ENCODE data around the gene OR13C8.
"Not testable (repeated sequence)": the region's sequence is repeated elsewhere in the genome, so short reads cannot be mapped to it uniquely, and the experiment has no call there.

OR13C8 gene

GRCh38 chr9:104577263-104577662 is 8.3 kb downstream of the OR13C8 start:
- no peaks in the 10 kb centered on the region for H3K4me1 ChIP-seq (ENCODE audit: control insufficient read depth, insufficient read depth, low read length)
- no peak overlapping the region for H3K9ac ChIP-seq (ENCODE audit: low read depth, low read length)
- no peaks in the 10 kb centered on the region for H3K27me3 ChIP-seq (ENCODE audit: control insufficient read depth, insufficient read depth, low read length)
- no peak overlapping the region for H3K4me3 ChIP-seq (ENCODE audit: low read depth, low read length)
- no peaks in the 10 kb centered on the region for H3K36me3 ChIP-seq (ENCODE audit: control insufficient read depth, insufficient read depth, low read length)
- no peaks in the 10 kb centered on the region for H3K9me3 ChIP-seq (ENCODE audit: control insufficient read depth, insufficient read depth, low read length)

- Histone ChIP-seq H3K27me3 (ENCODE audit: control insufficient read depth, insufficient read depth, low read length) (no peaks in the 10 kb centered on the region), H3K4me1 (ENCODE audit: control insufficient read depth, insufficient read depth, low read length) (no peaks in the 10 kb centered on the region), H3K9ac (ENCODE audit: low read depth, low read length) (no peak overlapping the region), H3K36me3 (ENCODE audit: control insufficient read depth, insufficient read depth, low read length) (no peaks in the 10 kb centered on the region), H3K4me3 (ENCODE audit: low read depth, low read length) (no peak overlapping the region), H3K9me3 (ENCODE audit: control insufficient read depth, insufficient read depth, low read length) (no peaks in the 10 kb centered on the region)
Measured at GRCh38 chr9:104580562-104580961, 11.6 kb downstream of the OR13C8 start.

GRCh38 chr9:104586496-104587180 is 17.7 kb downstream of the OR13C8 start:
- no peaks in the 10 kb centered on the region for H3K4me1 ChIP-seq (ENCODE audit: control insufficient read depth, insufficient read depth, low read length)
- H3K9me3 ChIP-seq (ENCODE audit: control insufficient read depth, insufficient read depth, low read length), result no peaks in the 10 kb centered on the region
- H3K27me3 ChIP-seq (ENCODE audit: control insufficient read depth, insufficient read depth, low read length), result no peaks in the 10 kb centered on the region
- H3K4me3 ChIP-seq (ENCODE audit: low read depth, low read length), result no peak overlapping the region
- no peak overlapping the region for H3K9ac ChIP-seq (ENCODE audit: low read depth, low read length)
- no peaks in the 10 kb centered on the region for H3K36me3 ChIP-seq (ENCODE audit: control insufficient read depth, insufficient read depth, low read length)

GRCh38 chr9:104589626-104590025 is 20.7 kb downstream of the OR13C8 start:
- H3K9me3 ChIP-seq (ENCODE audit: control insufficient read depth, insufficient read depth, low read length), result no peaks in the 10 kb centered on the region

DNA sequence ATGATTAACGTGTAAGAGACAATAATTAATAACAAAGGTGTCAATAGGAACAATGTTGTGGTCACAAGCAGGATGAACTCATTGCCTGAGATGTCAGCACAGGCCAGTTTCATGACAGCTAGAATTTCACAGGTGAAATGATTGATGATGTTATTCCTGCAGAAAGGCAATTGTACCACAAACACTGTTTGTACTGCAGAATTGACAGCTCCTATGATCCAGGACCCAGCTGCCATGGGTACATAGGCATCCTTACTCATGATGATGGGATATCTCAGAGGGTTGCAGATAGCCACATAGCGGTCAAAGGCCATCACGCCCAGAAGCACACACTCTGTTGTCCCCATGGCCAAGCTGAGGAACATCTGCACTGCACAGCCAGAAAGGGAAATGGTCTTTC is 29.8 kb downstream of the OR13C8 start:
- H3K9me3 ChIP-seq (ENCODE audit: control insufficient read depth, insufficient read depth, low read length); H3K27me3 ChIP-seq (ENCODE audit: control insufficient read depth, insufficient read depth, low read length); H3K9ac ChIP-seq (ENCODE audit: low read depth, low read length); H3K36me3 ChIP-seq (ENCODE audit: control insufficient read depth, insufficient read depth, low read length); H3K4me1 ChIP-seq (ENCODE audit: control insufficient read depth, insufficient read depth, low read length); H3K4me3 ChIP-seq (ENCODE audit: low read depth, low read length): not testable (repeated sequence)

More at GRCh38 chr9:104589626-104590025, 20.7 kb downstream of the OR13C8 start:
- no peaks in the 10 kb centered on the region for H3K36me3 ChIP-seq (ENCODE audit: control insufficient read depth, insufficient read depth, low read length)
- H3K4me3 ChIP-seq (ENCODE audit: low read depth, low read length), result no peak overlapping the region
- H3K4me1 ChIP-seq (ENCODE audit: control insufficient read depth, insufficient read depth, low read length), result no peaks in the 10 kb centered on the region
- no peak overlapping the region for H3K9ac ChIP-seq (ENCODE audit: low read depth, low read length)
- no peaks in the 10 kb centered on the region for H3K27me3 ChIP-seq (ENCODE audit: control insufficient read depth, insufficient read depth, low read length)

DNA sequence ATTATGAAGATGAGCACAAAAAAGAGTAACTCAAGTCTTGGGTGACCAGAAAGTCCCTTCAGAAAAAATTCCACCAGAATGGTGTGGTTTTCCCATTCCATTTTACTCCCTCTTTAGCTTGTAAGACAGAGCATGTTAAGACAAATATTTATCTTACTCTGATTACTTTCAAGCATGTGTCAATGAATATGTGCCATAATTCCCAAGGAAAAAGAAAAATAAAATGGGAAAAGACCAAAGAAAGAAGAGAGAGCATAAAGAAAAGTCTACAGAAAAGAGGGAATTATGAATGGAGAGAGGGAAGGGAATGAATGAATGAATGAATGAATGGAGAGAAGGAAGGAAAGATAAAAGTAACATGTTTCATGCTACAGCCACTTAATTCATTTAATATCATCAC is 30.3 kb downstream of the OR13C8 start, which contains the start of gene OR13C5:
OR13C5 (minus strand) TSS at position 101 of the 400 bp plus-strand sequence; CDS start at position 101, 0 bp downstream.
- not testable (repeated sequence) for H3K9ac ChIP-seq (ENCODE audit: low read depth, low read length); H3K9me3 ChIP-seq (ENCODE audit: control insufficient read depth, insufficient read depth, low read length); H3K27me3 ChIP-seq (ENCODE audit: control insufficient read depth, insufficient read depth, low read length); H3K4me1 ChIP-seq (ENCODE audit: control insufficient read depth, insufficient read depth, low read length); H3K36me3 ChIP-seq (ENCODE audit: control insufficient read depth, insufficient read depth, low read length); H3K4me3 ChIP-seq (ENCODE audit: low read depth, low read length)

- no peaks in the 10 kb centered on the region for H3K27me3 ChIP-seq (ENCODE audit: control insufficient read depth, insufficient read depth, low read length)
- H3K4me1 ChIP-seq (ENCODE audit: control insufficient read depth, insufficient read depth, low read length), result no peaks in the 10 kb centered on the region
- no peaks in the 10 kb centered on the region for H3K9me3 ChIP-seq (ENCODE audit: control insufficient read depth, insufficient read depth, low read length)
- H3K36me3 ChIP-seq (ENCODE audit: control insufficient read depth, insufficient read depth, low read length), result no peaks in the 10 kb centered on the region
- H3K4me3 ChIP-seq (ENCODE audit: low read depth, low read length), result no peak overlapping the region
- no peak overlapping the region for H3K9ac ChIP-seq (ENCODE audit: low read depth, low read length)
Measured at GRCh38 chr9:104604801-104605200, 35.8 kb downstream of the OR13C8 start.

DNA sequence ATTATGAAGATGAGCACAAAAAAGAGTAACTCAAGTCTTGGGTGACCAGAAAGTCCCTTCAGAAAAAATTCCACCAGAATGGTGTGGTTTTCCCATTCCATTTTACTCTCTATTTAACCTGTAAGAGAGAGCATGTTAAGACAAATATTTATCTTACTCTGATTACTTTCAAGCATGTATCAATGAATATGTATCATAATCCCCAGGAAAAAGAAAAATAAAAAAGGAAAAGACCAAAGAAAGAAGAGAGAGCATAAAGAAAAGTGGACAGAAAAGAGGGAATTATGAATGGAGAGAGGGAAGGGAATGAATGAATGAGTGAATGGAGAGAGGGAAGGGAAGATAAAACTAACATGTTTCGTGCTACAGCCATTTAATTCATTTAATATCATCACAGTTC is 36.6 kb downstream of the OR13C8 start, which contains the start of gene OR13C2:
OR13C2 (minus strand) TSS at position 101 of the 400 bp plus-strand sequence; CDS start at position 101, 0 bp downstream.
- H3K9ac ChIP-seq (ENCODE audit: low read depth, low read length); H3K27me3 ChIP-seq (ENCODE audit: control insufficient read depth, insufficient read depth, low read length); H3K4me1 ChIP-seq (ENCODE audit: control insufficient read depth, insufficient read depth, low read length); H3K9me3 ChIP-seq (ENCODE audit: control insufficient read depth, insufficient read depth, low read length); H3K36me3 ChIP-seq (ENCODE audit: control insufficient read depth, insufficient read depth, low read length); H3K4me3 ChIP-seq (ENCODE audit: low read depth, low read length): not testable (repeated sequence)

GRCh38 chr9:104606152-104606551 is 37.2 kb downstream of the OR13C8 start:
- Histone ChIP-seq H3K27me3 (ENCODE audit: control insufficient read depth, insufficient read depth, low read length) (no peaks in the 10 kb centered on the region), H3K4me1 (ENCODE audit: control insufficient read depth, insufficient read depth, low read length) (no peaks in the 10 kb centered on the region), H3K9me3 (ENCODE audit: control insufficient read depth, insufficient read depth, low read length) (no peaks in the 10 kb centered on the region), H3K9ac (ENCODE audit: low read depth, low read length) (no peak overlapping the region), H3K4me3 (ENCODE audit: low read depth, low read length) (no peak overlapping the region), H3K36me3 (ENCODE audit: control insufficient read depth, insufficient read depth, low read length) (no peaks in the 10 kb centered on the region)

GRCh38 chr9:104608336-104608735 is 39.4 kb downstream of the OR13C8 start:
- Histone ChIP-seq H3K4me1 (ENCODE audit: control insufficient read depth, insufficient read depth, low read length) (no peaks in the 10 kb centered on the region), H3K36me3 (ENCODE audit: control insufficient read depth, insufficient read depth, low read length) (no peaks in the 10 kb centered on the region), H3K9ac (ENCODE audit: low read depth, low read length) (no peak overlapping the region), H3K27me3 (ENCODE audit: control insufficient read depth, insufficient read depth, low read length) (no peaks in the 10 kb centered on the region), H3K9me3 (ENCODE audit: control insufficient read depth, insufficient read depth, low read length) (no peaks in the 10 kb centered on the region), H3K4me3 (ENCODE audit: low read depth, low read length) (no peak overlapping the region)

GRCh38 chr9:104611213-104611612 is 42.2 kb downstream of the OR13C8 start:
- Histone ChIP-seq H3K9ac (ENCODE audit: low read depth, low read length) (no peak overlapping the region), H3K27me3 (ENCODE audit: control insufficient read depth, insufficient read depth, low read length) (no peaks in the 10 kb centered on the region), H3K4me1 (ENCODE audit: control insufficient read depth, insufficient read depth, low read length) (no peaks in the 10 kb centered on the region), H3K4me3 (ENCODE audit: low read depth, low read length) (no peak overlapping the region), H3K36me3 (ENCODE audit: control insufficient read depth, insufficient read depth, low read length) (no peaks in the 10 kb centered on the region), H3K9me3 (ENCODE audit: control insufficient read depth, insufficient read depth, low read length) (no peaks in the 10 kb centered on the region)

DNA sequence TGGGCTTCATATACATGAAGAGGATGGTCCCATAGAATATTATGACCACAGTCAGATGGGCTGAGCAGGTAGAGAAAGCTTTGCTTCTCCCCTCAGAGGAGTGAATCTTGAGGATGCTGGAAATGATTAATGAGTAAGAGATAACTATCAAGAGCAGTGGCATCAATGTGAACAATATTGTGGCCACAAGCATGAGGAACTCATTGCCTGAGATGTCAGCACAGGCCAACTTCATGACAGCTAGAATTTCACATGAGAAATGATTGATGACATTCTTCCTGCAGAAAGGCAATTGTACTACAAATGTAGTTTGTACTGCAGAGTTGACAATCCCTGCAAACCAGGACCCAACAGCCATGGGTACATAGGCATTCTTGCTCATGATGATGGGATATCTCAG is 48.5 kb downstream of the OR13C8 start:
- H3K4me1 ChIP-seq (ENCODE audit: control insufficient read depth, insufficient read depth, low read length), result no peaks in the 10 kb centered on the region
- H3K27me3 ChIP-seq (ENCODE audit: control insufficient read depth, insufficient read depth, low read length), result no peaks in the 10 kb centered on the region
- no peak overlapping the region for H3K4me3 ChIP-seq (ENCODE audit: low read depth, low read length)
- H3K36me3 ChIP-seq (ENCODE audit: control insufficient read depth, insufficient read depth, low read length), result no peaks in the 10 kb centered on the region
- no peak overlapping the region for H3K9ac ChIP-seq (ENCODE audit: low read depth, low read length)
- H3K9me3 ChIP-seq (ENCODE audit: control insufficient read depth, insufficient read depth, low read length), result no peaks in the 10 kb centered on the region

All from iPS-15b (cell line).